Measurements from ENCODE around the gene NAA16. TPM values are rescaled to one million over a fixed set of nuclear protein-coding genes. Genes with fewer than 3 reads are reported as not detected.

NAA16 gene
- total RNA-seq, 1 experiment from 2014 or later: 27.0 TPM

- no peak for DNase-seq
- BruUV-seq (replicated peaks): no TSS peak
- Mint-ChIP-seq H3K4me3 (ENCODE audit: low read depth, unreplicated experiment) (no peak overlapping the region), H3K9me3 (ENCODE audit: low read depth, unreplicated experiment) (no peaks in the 10 kb centered on the region), H3K36me3 (ENCODE audit: insufficient read depth, unreplicated experiment) (no peaks in the 10 kb centered on the region), H3K27ac (ENCODE audit: unreplicated experiment) (no peak overlapping the region), H3K4me1 (ENCODE audit: low read depth, unreplicated experiment) (no peaks in the 10 kb centered on the region), H3K27me3 (ENCODE audit: unreplicated experiment) (peaks cover 28% of the 10 kb centered on the region)
- intact Hi-C loops (cut with micrococcal nuclease; ENCODE audit: unreplicated experiment): no loop called here
- TF ChIP-seq, protein P1, sequence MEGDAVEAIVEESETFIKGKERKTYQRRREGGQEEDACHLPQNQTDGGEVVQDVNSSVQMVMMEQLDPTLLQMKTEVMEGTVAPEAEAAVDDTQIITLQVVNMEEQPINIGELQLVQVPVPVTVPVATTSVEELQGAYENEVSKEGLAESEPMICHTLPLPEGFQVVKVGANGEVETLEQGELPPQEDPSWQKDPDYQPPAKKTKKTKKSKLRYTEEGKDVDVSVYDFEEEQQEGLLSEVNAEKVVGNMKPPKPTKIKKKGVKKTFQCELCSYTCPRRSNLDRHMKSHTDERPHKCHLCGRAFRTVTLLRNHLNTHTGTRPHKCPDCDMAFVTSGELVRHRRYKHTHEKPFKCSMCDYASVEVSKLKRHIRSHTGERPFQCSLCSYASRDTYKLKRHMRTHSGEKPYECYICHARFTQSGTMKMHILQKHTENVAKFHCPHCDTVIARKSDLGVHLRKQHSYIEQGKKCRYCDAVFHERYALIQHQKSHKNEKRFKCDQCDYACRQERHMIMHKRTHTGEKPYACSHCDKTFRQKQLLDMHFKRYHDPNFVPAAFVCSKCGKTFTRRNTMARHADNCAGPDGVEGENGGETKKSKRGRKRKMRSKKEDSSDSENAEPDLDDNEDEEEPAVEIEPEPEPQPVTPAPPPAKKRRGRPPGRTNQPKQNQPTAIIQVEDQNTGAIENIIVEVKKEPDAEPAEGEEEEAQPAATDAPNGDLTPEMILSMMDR (IDR thresholded peaks at IDR 0.05; ENCODE audit: unreplicated experiment): no peak
- CTCF ChIA-PET: no interaction called here
Observed at GRCh38 chr13:41383386-41383785, 72.3 kb downstream of the NAA16 start.

GRCh38 chr13:41384749-41385503, 73.9 kb downstream of the NAA16 start:
- TF ChIP-seq, protein P1 (IDR thresholded peaks at IDR 0.05; ENCODE audit: unreplicated experiment): peak; percentile 22
- Mint-ChIP-seq H3K9me3 (ENCODE audit: low read depth, unreplicated experiment) (no peaks in the 10 kb centered on the region), H3K36me3 (ENCODE audit: insufficient read depth, unreplicated experiment) (no peaks in the 10 kb centered on the region), H3K27ac (ENCODE audit: unreplicated experiment) (no peak overlapping the region), H3K4me1 (ENCODE audit: low read depth, unreplicated experiment) (no peaks in the 10 kb centered on the region), H3K27me3 (ENCODE audit: unreplicated experiment) (peaks cover 28% of the 10 kb centered on the region), H3K4me3 (ENCODE audit: low read depth, unreplicated experiment) (no peak overlapping the region)
- CTCF ChIA-PET: interaction anchor here (1.0 kb wide), 1 partner anchor 17 kb away, joined by 3 read pairs; no protein-coding TSS in a partner anchor
- no peak for DNase-seq
- intact Hi-C loops (cut with micrococcal nuclease; ENCODE audit: unreplicated experiment): loop anchor here (2.0 kb wide), 1 partner anchor 268 kb away; no protein-coding TSS in a partner anchor
- no TSS peak for BruUV-seq (replicated peaks)

DNA sequence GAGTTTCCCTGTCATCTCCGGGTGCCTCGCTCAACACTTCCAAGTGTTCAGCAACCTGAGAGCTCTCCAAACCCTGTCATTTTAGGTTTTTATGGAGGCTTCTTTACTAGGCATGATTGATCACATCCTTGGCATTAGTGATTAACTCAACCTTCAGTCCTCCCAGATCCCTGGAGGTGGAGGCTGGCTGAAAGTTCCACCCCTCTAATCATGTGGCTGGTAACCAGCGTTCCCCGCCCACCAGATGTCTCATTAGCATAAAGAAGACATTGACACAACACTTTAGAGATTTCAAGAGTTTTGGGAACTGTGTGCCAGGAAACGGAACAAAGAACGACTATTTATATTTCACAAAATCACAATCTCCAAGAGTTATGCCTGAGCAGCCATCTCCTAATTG, 75.1 kb downstream of the NAA16 start:
- peaks cover 28% of the 10 kb centered on the region for H3K27me3 Mint-ChIP-seq (ENCODE audit: unreplicated experiment)
- CTCF ChIA-PET: no interaction called here
- no peak overlapping the region for H3K4me3 Mint-ChIP-seq (ENCODE audit: low read depth, unreplicated experiment)
- intact Hi-C loops (cut with micrococcal nuclease; ENCODE audit: unreplicated experiment): no loop called here
- BruUV-seq (replicated peaks): no TSS peak
- DNase-seq: no peak
- TF ChIP-seq, protein P1 (IDR thresholded peaks at IDR 0.05; ENCODE audit: unreplicated experiment): no peak
- H3K27ac Mint-ChIP-seq (ENCODE audit: unreplicated experiment): no peak overlapping the region
- H3K4me1 Mint-ChIP-seq (ENCODE audit: low read depth, unreplicated experiment): no peaks in the 10 kb centered on the region
- no peaks in the 10 kb centered on the region for H3K36me3 Mint-ChIP-seq (ENCODE audit: insufficient read depth, unreplicated experiment)
- H3K9me3 Mint-ChIP-seq (ENCODE audit: low read depth, unreplicated experiment): no peaks in the 10 kb centered on the region

DNA sequence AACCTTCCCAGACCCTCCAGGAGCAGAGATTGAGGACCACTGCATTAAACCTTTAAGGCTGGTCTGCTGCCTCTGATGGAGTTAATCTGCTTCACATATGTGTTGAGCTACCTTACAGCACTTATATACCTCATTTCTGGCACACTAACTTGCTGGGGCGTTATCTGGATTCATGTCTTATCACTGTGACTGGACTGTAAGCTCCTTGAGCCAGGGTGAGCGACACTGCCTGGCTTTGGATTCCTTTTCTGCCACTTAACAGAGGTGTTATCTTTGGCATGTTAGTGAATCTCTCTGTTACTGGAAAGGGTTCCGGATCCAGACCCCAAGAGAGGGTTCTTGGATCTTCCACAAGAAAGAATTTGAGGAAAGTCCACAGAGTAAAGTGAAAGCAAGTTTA, 76.5 kb downstream of the NAA16 start:
- TF ChIP-seq, protein P1 (IDR thresholded peaks at IDR 0.05; ENCODE audit: unreplicated experiment): no peak
- BruUV-seq (replicated peaks): no TSS peak
- CTCF ChIA-PET: no interaction called here
- intact Hi-C loops (cut with micrococcal nuclease; ENCODE audit: unreplicated experiment): no loop called here
- DNase-seq: no peak
- Mint-ChIP-seq H3K27ac (ENCODE audit: unreplicated experiment) (no peak overlapping the region), H3K27me3 (ENCODE audit: unreplicated experiment) (peaks cover 16% of the 10 kb centered on the region), H3K4me3 (ENCODE audit: low read depth, unreplicated experiment) (no peak overlapping the region), H3K36me3 (ENCODE audit: insufficient read depth, unreplicated experiment) (no peaks in the 10 kb centered on the region), H3K4me1 (ENCODE audit: low read depth, unreplicated experiment) (no peaks in the 10 kb centered on the region), H3K9me3 (ENCODE audit: low read depth, unreplicated experiment) (no peaks in the 10 kb centered on the region)

Measured in Calu3 (cell line).